GM21515 (cell line): Measurements from ENCODE around the gene KLHDC1.
"Not testable (repeated sequence)": the region's sequence is repeated elsewhere in the genome, so short reads cannot be mapped to it uniquely, and the experiment has no call there.

Source experiments
- ATAC-seq: cut with Tn5 transposase; IDR thresholded peaks from one replicate; pipeline ENCODE4 v1.9.1; 2021; ENCODE audit not compliant: unreplicated experiment

The KLHDC1 gene

DNA sequence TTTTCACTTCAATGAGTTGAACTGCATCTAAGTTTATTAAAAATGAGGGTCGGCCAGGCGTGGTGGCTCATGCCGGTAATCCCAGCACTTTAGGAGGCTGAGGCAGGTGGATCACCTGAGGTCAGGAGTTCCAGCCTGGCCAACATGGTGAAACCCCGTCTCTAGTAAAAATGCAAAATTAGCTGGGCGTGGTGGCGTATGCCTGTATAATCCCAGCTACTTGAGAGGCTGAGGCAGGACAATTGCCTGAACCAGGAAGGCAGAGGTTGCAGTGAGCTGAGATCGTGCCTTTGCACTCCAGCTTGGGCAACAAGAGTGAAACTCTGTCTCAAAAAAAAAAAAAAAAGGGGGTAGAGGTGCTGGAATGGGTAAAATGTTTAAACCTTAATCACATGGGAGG lies 88.1 kb downstream of the KLHDC1 start:
- ATAC-seq = not testable (repeated sequence)

DNA sequence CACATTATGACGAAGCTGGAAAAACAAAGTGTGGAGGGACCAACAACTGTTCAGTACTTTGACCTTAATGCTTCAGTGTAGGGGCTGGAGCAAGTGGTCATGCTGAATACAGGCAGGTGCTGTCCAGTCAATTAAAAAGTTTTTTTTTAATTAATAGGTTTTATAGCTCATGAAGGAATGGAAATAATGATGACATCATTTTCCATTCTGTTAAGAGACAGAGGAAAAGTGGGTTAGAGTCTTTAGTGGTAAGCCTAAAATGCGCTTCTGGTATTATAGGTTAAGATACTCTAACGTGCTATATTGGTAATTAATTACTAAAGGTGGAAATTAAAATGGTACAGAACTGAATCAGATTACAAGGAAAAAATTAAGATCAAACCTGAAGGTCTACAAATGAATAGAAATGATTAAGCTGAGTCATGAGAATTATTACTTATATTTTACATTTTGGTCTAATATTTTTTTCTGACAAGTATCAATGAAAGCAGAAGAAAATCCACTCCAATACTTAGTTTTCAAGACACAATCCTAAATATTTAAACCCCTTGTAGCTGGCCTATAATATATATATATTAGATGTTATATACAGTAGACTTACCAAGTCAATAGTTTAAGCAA lies 90.6 kb downstream of the KLHDC1 start:
- ATAC-seq = no peak

DNA sequence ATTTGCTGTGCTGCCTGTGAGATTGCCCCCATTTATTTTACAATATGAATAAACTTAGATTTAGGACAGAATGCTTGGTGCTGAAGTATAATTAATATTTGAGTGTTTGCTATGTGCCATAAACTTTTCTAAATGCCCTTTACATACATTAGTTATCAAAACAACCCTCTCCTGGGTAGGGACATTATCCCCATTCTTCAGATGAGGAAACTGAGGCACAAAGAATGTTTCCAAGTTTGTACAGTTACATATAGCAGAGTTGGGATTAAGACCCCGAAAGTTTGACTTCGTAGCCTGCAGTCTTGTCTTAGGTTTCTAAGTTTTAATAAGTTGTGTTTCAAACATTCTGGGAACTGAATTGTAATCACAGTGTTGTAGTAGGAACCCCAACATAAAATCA lies 93.4 kb downstream of the KLHDC1 start:
- no peak for ATAC-seq

DNA sequence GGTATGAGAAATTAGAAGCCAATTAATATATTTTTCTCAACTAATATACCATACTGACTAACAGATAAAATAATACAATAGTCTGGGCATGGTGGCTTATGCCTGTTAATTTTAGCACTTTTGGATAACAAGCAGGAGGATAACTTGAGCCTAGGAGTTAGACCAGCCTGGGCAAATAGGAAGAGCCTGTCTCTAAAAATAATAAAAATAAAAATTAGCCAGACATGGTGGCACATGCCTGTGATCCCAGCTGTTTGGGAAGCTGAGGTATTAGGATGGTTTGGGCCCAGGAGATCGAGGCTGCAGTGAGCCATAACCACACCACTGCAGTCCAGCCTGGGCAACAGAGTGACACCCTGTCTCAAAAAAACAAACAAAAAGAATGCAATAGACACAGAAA lies 99.7 kb downstream of the KLHDC1 start:
- no peak for ATAC-seq

DNA sequence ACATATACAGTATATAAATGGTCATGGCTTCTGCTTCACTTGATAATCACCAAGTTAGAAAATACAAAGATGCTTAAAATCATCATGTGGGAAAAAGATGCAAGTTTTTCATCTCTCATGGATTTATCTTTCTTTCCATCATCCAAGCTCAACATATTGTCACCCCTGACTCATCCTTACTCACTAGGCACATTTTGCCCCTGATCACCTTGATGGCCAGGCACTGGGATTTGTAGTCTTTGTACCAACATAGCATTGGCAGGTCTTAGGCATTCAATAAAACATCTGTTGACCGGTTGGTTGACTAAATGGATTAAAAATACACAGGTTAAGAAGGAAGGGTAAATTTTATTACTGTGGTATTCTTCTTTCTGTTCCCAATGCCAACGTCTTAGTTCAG lies 103.1 kb downstream of the KLHDC1 start:
- no peak for ATAC-seq
